Fibroblast of lung (primary cell): ENCODE results near the gene EFCAB6. TPM values are rescaled to one million over a fixed set of nuclear protein-coding genes. Genes with fewer than 3 reads are reported as not detected.
A peak's percentile ranks its signal among the peaks of the same experiment; 100 is the strongest.

Experiments used
- DNase-seq, 2 donors: peaks; one replicate each; pipeline versions ENCODE4 v3.0.0 to v3.0.0-alpha.2; 2010; ENCODE audit warnings: low read depth in 2 of 2
- H2AFZ ChIP-seq: 2 replicates; pipeline ENCODE4 v1.5.1; 2012; ENCODE audit warnings: low read length, control low read depth, inconsistent platforms
- H3K27ac ChIP-seq: 2 replicates; pipeline ENCODE4 v1.5.1; 2011; ENCODE audit warnings: low read length, control low read depth; ENCODE audit not compliant: insufficient read depth
- H3K27me3 ChIP-seq: 2 replicates; pipeline ENCODE4 v1.5.1; 2011; ENCODE audit warnings: mild to moderate bottlenecking, low read length; ENCODE audit not compliant: control insufficient read depth, insufficient read depth
- H3K36me3 ChIP-seq: 2 replicates; pipeline ENCODE4 v1.5.1; 2011; ENCODE audit warnings: low read length; ENCODE audit not compliant: control insufficient read depth, insufficient read depth
- H3K4me1 ChIP-seq: 2 replicates; pipeline ENCODE4 v1.5.1; 2011; ENCODE audit warnings: low read length; ENCODE audit not compliant: control insufficient read depth, insufficient read depth; ENCODE audit errors: extremely low read depth
- H3K4me2 ChIP-seq: 2 replicates; pipeline ENCODE4 v1.5.1; 2011; ENCODE audit warnings: low read length, control low read depth; ENCODE audit not compliant: insufficient read depth; ENCODE audit errors: extremely low read depth
- H3K4me3 ChIP-seq, 4 experiments: fragments of 200-600 bp in 1 of 4; sonication (generic) in 1 of 4; replicated peaks in 1 of 4; 2 replicates each; pipeline ENCODE4 v1.5.1; 2011 to 2016; ENCODE audit warnings: low read length in 4 of 4, low read depth in 3 of 4, mild to moderate bottlenecking in 3 of 4, control low read depth in 2 of 4, inconsistent platforms in 1 of 4, mixed read lengths in 1 of 4; ENCODE audit not compliant: insufficient read depth in 1 of 4; ENCODE audit errors: control extremely low read depth in 1 of 4
- H3K79me2 ChIP-seq: 2 replicates; pipeline ENCODE4 v1.5.1; 2012; ENCODE audit warnings: mild to moderate bottlenecking, low read length, inconsistent platforms; ENCODE audit not compliant: control insufficient read depth, insufficient read depth
- H3K9ac ChIP-seq: 2 replicates; pipeline ENCODE4 v1.5.1; 2011; ENCODE audit warnings: mild to moderate bottlenecking, low read length, control low read depth; ENCODE audit not compliant: insufficient read depth
- H3K9me3 ChIP-seq: 2 replicates; pipeline ENCODE4 v1.5.1; 2012; ENCODE audit warnings: low read depth, low read length; ENCODE audit not compliant: control insufficient read depth, insufficient read depth
- H4K20me1 ChIP-seq: 2 replicates; pipeline ENCODE4 v1.5.1; 2011; ENCODE audit warnings: low read length; ENCODE audit not compliant: control insufficient read depth, insufficient read depth; ENCODE audit errors: extremely low read depth
- EZH2 ChIP-seq: IDR thresholded peaks from 2 replicates; pipeline ENCODE4 v1.5.1; 2012; ENCODE audit warnings: low read length, control low read depth, mild to moderate bottlenecking; ENCODE audit errors: missing control alignments
- polyA plus RNA-seq, 2 donors: library from polyadenylated mRNA; depleted of rRNA in 1 of 2; stranded (reverse) in 1 of 2; unstranded in 1 of 2; fragments of >200 nt; gene quantifications; 2 replicates each; pipeline ENCODE4 v1.2.1, GENCODE V29; 2011 to 2012; ENCODE audit warnings: missing spikeins in 1 of 2
- total RNA-seq: library from RNA; depleted of rRNA; stranded (reverse); fragments of >200 nt; gene quantifications from 2 replicates; pipeline ENCODE4 v1.2.1, GENCODE V29; 2014
- TF ChIP-seq, protein P1 (sequence below), 2 donors: IDR thresholded peaks in 1 of 2; conservative IDR thresholded peaks in 1 of 2; 1 replicate in 1 of 2; 2 replicates in 1 of 2; pipeline ENCODE4 v1.5.1; 2011 to 2012; ENCODE audit warnings: low read length in 2 of 2, control low read depth in 1 of 2, inconsistent platforms in 1 of 2, low read depth in 1 of 2, mild to moderate bottlenecking in 1 of 2

The EFCAB6 gene
- total and polyA plus RNA-seq, 2 donors (not counting 1 experiment from before 2014, with no cell fraction given): 1.0 to 1.5 TPM

DNA sequence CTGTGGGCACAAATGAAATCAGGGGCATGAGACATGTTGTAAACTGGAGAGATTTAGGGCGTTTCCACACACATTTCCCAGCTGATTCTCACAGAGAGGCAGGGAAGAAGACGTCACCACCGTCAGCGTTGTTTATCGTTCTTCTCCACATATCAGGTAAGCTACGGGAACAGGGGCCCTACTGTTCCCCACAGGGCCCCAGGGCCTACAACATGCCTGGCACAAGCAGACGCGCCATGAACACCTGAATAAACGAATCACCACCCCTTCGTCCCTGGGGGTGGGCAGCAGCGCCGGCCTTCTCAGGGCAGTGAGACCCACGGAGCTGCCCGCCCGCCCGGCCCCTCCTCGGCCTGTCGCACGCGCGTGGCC lies 342 bp downstream of the EFCAB6 start:
- Histone ChIP-seq H3K27ac (peak overlapping the region; percentile 96), H4K20me1 (no peaks in the 10 kb centered on the region), H2AFZ (peak overlapping the region; percentile 97), H3K36me3 (no peaks in the 10 kb centered on the region), H3K4me1 (peaks cover 3% of the 10 kb centered on the region), H3K79me2 (peaks cover 2% of the 10 kb centered on the region), H3K27me3 (no peaks in the 10 kb centered on the region), H3K4me3 (peak overlapping the region; percentile 87 to 96 (median 94)), H3K4me2 (peak overlapping the region; percentile 96), H3K9ac (peak overlapping the region; percentile 92), H3K9me3 (no peaks in the 10 kb centered on the region)
- TF ChIP-seq, protein P1, sequence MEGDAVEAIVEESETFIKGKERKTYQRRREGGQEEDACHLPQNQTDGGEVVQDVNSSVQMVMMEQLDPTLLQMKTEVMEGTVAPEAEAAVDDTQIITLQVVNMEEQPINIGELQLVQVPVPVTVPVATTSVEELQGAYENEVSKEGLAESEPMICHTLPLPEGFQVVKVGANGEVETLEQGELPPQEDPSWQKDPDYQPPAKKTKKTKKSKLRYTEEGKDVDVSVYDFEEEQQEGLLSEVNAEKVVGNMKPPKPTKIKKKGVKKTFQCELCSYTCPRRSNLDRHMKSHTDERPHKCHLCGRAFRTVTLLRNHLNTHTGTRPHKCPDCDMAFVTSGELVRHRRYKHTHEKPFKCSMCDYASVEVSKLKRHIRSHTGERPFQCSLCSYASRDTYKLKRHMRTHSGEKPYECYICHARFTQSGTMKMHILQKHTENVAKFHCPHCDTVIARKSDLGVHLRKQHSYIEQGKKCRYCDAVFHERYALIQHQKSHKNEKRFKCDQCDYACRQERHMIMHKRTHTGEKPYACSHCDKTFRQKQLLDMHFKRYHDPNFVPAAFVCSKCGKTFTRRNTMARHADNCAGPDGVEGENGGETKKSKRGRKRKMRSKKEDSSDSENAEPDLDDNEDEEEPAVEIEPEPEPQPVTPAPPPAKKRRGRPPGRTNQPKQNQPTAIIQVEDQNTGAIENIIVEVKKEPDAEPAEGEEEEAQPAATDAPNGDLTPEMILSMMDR (conservative IDR thresholded peaks at IDR 0.05 in 1 of 2, IDR thresholded peaks at IDR 0.05 in 1 of 2; ENCODE audit: low read depth in 1 of 2, low read length in 2 of 2): no peak
- TF ChIP-seq EZH2: no peak
- peak; percentile 48 to 56 for DNase-seq

DNA sequence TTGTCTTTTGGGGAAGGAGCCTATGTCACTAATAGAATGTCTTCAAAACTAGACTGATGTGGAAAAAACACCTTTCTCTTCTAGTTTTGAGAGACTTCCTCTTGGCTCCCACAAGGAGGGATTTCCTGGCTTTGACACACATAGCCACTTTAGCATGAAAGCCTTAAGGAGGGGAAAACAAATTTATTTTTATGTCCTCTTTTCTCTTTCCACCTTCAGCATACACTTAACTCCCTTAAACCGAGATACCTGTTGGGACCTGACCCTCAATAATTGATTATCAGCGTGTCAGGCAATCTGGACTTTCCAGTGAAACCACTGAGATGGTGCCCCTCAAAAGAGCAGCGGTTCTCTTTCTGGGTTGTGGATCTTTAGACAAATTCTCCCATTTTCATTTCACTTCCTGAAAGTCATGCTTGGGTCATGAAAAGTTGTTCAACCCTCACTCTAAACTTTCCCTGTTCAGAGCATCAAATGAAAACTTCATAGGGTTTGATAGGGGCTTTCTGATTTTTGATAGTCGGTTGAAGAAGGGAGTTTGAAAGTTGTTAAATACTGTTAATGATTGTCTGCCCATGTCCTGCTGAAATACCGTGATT lies 9.1 kb downstream of the EFCAB6 start:
- TF ChIP-seq EZH2: no peak
- TF ChIP-seq, protein P1 (conservative IDR thresholded peaks at IDR 0.05 in 1 of 2, IDR thresholded peaks at IDR 0.05 in 1 of 2; ENCODE audit: low read depth in 1 of 2, low read length in 2 of 2): no peak
- Histone ChIP-seq H3K4me3 (no peak overlapping the region), H3K79me2 (no peaks in the 10 kb centered on the region), H3K27me3 (no peaks in the 10 kb centered on the region), H3K27ac (no peak overlapping the region), H3K9ac (no peak overlapping the region), H2AFZ (no peak overlapping the region), H3K36me3 (no peaks in the 10 kb centered on the region), H3K4me2 (no peak overlapping the region), H3K4me1 (no peaks in the 10 kb centered on the region), H4K20me1 (no peaks in the 10 kb centered on the region), H3K9me3 (no peaks in the 10 kb centered on the region)
- no peak for DNase-seq

DNA sequence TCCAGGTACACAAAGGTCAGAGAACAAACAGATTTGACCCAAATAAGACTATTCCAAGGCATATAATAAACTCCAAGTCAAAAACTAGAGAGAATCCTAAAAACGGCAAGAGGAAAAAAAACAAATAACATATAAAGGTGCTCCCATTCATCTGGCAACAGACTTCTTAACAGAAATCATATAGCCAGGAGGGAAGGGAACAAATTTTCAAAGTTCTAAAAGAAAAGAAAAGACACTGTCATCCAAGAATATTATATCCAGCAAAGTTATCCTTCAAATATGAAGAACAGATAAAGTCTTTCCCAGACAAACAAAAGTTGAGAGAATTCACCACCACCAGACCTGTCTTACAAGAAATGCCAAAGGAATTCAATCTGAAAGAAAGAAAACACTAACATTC lies 11.1 kb downstream of the EFCAB6 start:
- Histone ChIP-seq H2AFZ (no peak overlapping the region), H3K4me2 (no peak overlapping the region), H3K36me3 (no peaks in the 10 kb centered on the region), H4K20me1 (no peaks in the 10 kb centered on the region), H3K27me3 (peaks cover 1% of the 10 kb centered on the region), H3K9me3 (no peaks in the 10 kb centered on the region), H3K9ac (no peak overlapping the region), H3K27ac (no peak overlapping the region), H3K79me2 (no peaks in the 10 kb centered on the region), H3K4me3 (no peak overlapping the region), H3K4me1 (no peaks in the 10 kb centered on the region)
- no peak for DNase-seq
- no peak for TF ChIP-seq EZH2
- TF ChIP-seq, protein P1 (conservative IDR thresholded peaks at IDR 0.05 in 1 of 2, IDR thresholded peaks at IDR 0.05 in 1 of 2; ENCODE audit: low read depth in 1 of 2, low read length in 2 of 2): no peak
